Natural killer cell (primary cell): ENCODE data around the gene OR4X2. TPM values are rescaled to one million over a fixed set of nuclear protein-coding genes. Genes with fewer than 3 reads are reported as not detected.
"Not testable (repeated sequence)": the region's sequence is repeated elsewhere in the genome, so short reads cannot be mapped to it uniquely, and the experiment has no call there.

Source experiments
- ATAC-seq, 3 donors: fragments of 150-1000 bp in 2 of 3; fragments of 200-7000 bp in 1 of 3; cut with Tn5 transposase; 1 replicate in 1 of 3; 2 replicates in 2 of 3; pipeline ENCODE4 v1.10.0; 2021; ENCODE audit warnings: mild to moderate bottlenecking in 2 of 3, moderate library complexity in 2 of 3
- DNase-seq, 2 donors: peaks; one replicate each; pipeline versions ENCODE4 v3.0.0 to v3.0.0-alpha.2; 2013 to 2021; ENCODE audit warnings: mixed read lengths in 1 of 2
- H3K27ac ChIP-seq: one replicate; pipeline ENCODE4 v1.5.1; 2013; ENCODE audit warnings: mild to moderate bottlenecking, low read length
- H3K27me3 ChIP-seq: one replicate; pipeline ENCODE4 v1.6.1; 2013; ENCODE audit warnings: low read length; ENCODE audit not compliant: control insufficient read depth, insufficient read depth
- H3K36me3 ChIP-seq: one replicate; pipeline ENCODE4 v1.6.1; 2013; ENCODE audit warnings: low read length; ENCODE audit not compliant: control insufficient read depth, insufficient read depth
- H3K4me1 ChIP-seq: one replicate; pipeline ENCODE4 v1.6.1; 2013; ENCODE audit warnings: low read length; ENCODE audit not compliant: control insufficient read depth, insufficient read depth
- H3K4me3 ChIP-seq: one replicate; pipeline ENCODE4 v1.5.1; 2013; ENCODE audit warnings: low read length
- H3K9me3 ChIP-seq: one replicate; pipeline ENCODE4 v1.6.1; 2013; ENCODE audit warnings: low read length; ENCODE audit not compliant: control insufficient read depth, insufficient read depth
- H3K27ac Mint-ChIP-seq, 2 donors: one replicate each; pipeline ENCODE4 v1.8.0; 2022; ENCODE audit warnings: mild to moderate bottlenecking in 2 of 2, mixed read lengths in 2 of 2, moderate library complexity in 1 of 2
- H3K27me3 Mint-ChIP-seq, 2 donors: one replicate each; pipeline ENCODE4 v1.8.0; 2022; ENCODE audit warnings: low read depth in 2 of 2, mixed read lengths in 2 of 2
- H3K36me3 Mint-ChIP-seq: one replicate; pipeline ENCODE4 v1.8.0; 2022; ENCODE audit warnings: mixed read lengths
- H3K4me1 Mint-ChIP-seq, 2 donors: one replicate each; pipeline ENCODE4 v1.8.0; 2022; ENCODE audit warnings: mixed read lengths in 2 of 2
- H3K4me3 Mint-ChIP-seq: one replicate; pipeline ENCODE4 v1.8.0; 2022; ENCODE audit warnings: mild to moderate bottlenecking, moderate library complexity, mixed read lengths
- H3K9me3 Mint-ChIP-seq, 2 donors: one replicate each; pipeline ENCODE4 v1.8.0; 2022; ENCODE audit warnings: mixed read lengths in 2 of 2
- WGBS: methylation state at CpG from one replicate; pipeline ENCODE4 v1.1.7; 2013; ENCODE audit warnings: missing lambda C conversion rate; ENCODE audit not compliant: insufficient coverage; 5-methylcytosine and 5-hydroxymethylcytosine counted together
- intact Hi-C: fragments of 100-400 bp; cut with micrococcal nuclease; formaldehyde crosslinking; loops from one replicate; pipeline ENCODE4 v1.14.2; 2022
- total RNA-seq, 4 donors: library from RNA; stranded (reverse); fragments of 120-200 nt in 1 of 4; gene quantifications; one replicate each; pipeline versions ENCODE4 v1.2.3 to v1.2.4, GENCODE V29; 2013 to 2022
- TF ChIP-seq, protein P1 (sequence below): fragments of 200-600 bp; IDR thresholded peaks from one replicate; pipeline ENCODE4 v1.8.0; 2022; ENCODE audit warnings: antibody characterized with exemption

OR4X2 gene
- total RNA-seq, 3 donors from 2014 or later (not counting 1 experiment from before 2014, with no cell fraction given), result not detected

- H3K36me3 ChIP-seq, result no peaks in the 10 kb centered on the region
- TF ChIP-seq, protein P1, sequence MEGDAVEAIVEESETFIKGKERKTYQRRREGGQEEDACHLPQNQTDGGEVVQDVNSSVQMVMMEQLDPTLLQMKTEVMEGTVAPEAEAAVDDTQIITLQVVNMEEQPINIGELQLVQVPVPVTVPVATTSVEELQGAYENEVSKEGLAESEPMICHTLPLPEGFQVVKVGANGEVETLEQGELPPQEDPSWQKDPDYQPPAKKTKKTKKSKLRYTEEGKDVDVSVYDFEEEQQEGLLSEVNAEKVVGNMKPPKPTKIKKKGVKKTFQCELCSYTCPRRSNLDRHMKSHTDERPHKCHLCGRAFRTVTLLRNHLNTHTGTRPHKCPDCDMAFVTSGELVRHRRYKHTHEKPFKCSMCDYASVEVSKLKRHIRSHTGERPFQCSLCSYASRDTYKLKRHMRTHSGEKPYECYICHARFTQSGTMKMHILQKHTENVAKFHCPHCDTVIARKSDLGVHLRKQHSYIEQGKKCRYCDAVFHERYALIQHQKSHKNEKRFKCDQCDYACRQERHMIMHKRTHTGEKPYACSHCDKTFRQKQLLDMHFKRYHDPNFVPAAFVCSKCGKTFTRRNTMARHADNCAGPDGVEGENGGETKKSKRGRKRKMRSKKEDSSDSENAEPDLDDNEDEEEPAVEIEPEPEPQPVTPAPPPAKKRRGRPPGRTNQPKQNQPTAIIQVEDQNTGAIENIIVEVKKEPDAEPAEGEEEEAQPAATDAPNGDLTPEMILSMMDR, result no peak
- H3K4me1 Mint-ChIP-seq, result no peaks in the 10 kb centered on the region
- H3K36me3 Mint-ChIP-seq, result no peaks in the 10 kb centered on the region
- H3K27ac Mint-ChIP-seq, result no peak within 1 kb of the TSS
- no peaks in the 10 kb centered on the region for H3K4me1 ChIP-seq
- WGBS, result 84% methylated on average over 2 of the region's 2 CpGs
- DNase-seq, result no peak
- ATAC-seq, result no peak
- H3K4me3 ChIP-seq, result no peak within 1 kb of the TSS
- no peaks in the 10 kb centered on the region for H3K9me3 Mint-ChIP-seq
- H3K9me3 ChIP-seq, result no peaks in the 10 kb centered on the region
- no peak within 1 kb of the TSS for H3K27ac ChIP-seq
- intact Hi-C loops, result no loop called here
- no peak within 1 kb of the TSS for H3K4me3 Mint-ChIP-seq
- no peaks in the 10 kb centered on the region for H3K27me3 ChIP-seq
- H3K27me3 Mint-ChIP-seq, result peaks cover 6 to 18% of the 10 kb centered on the region in 2 donors
Measured at GRCh38 chr11:48216510-48216909, 28.4 kb upstream of the OR4X2 start, which contains the start of gene OR4B1. Gene OR4B1 (plus strand): TSS chr11:48216810. CDS start chr11:48216810, 0 bp downstream.

DNA sequence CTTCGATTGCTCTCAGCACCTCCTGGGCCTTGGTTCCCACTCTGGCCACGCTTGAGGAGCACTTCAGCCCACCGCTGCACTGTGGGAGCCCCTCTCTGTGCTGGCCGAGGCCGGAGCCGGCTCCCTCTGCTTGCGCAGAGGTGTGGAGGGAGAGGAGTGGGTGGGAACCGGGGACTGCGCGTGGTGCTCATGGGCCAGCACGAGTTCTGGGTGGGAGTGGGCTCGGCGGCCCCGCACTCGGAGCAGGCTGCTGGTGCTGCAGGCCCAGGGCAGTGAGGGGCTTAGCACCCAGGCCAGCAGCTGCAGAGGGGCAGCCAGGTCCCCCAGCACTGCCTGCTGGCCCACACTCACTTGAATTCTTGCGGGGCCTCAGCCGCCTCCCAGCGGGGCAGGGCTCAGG, 16.1 kb upstream of the OR4X2 start:
- Histone ChIP-seq H3K9me3 (no peaks in the 10 kb centered on the region), H3K27ac (no peak overlapping the region), H3K36me3 (no peaks in the 10 kb centered on the region), H3K4me3 (no peak overlapping the region), H3K27me3 (no peaks in the 10 kb centered on the region), H3K4me1 (no peaks in the 10 kb centered on the region)
- intact Hi-C loops, result no loop called here
- no peaks in the 10 kb centered on the region for H3K4me1 Mint-ChIP-seq
- TF ChIP-seq, protein P1, result no peak
- H3K9me3 Mint-ChIP-seq, result no peaks in the 10 kb centered on the region
- peaks cover 6 to 14% of the 10 kb centered on the region in 2 donors for H3K27me3 Mint-ChIP-seq
- ATAC-seq, result no peak
- no peak overlapping the region for H3K4me3 Mint-ChIP-seq
- H3K36me3 Mint-ChIP-seq, result no peaks in the 10 kb centered on the region
- H3K27ac Mint-ChIP-seq, result no peak overlapping the region
- 92% methylated on average over 18 of the region's 18 CpGs for WGBS
- DNase-seq, result no peak

DNA sequence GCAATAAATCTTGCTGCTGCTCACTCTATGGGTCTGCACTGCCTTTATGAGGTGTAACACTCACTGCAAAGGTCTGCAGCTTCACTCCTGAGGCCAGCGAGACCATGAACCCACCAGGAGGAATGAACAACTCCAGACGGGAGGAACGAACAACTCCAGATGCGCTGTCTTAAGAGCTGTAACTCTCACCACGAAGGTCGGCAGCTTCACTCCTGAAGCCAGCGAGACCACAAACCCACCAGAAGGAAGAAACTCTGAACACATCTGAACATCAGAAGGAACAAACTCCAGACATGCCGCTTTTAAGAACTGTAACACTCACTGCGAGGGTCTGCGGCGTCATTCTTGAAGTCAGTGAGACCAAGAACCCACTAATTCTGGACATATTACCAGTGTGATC, 14.8 kb upstream of the OR4X2 start:
- H3K4me3 ChIP-seq, DNase-seq, ATAC-seq, H3K4me1 ChIP-seq, H3K27me3 Mint-ChIP-seq, H3K9me3 ChIP-seq, intact Hi-C loops, H3K27me3 ChIP-seq, H3K9me3 Mint-ChIP-seq, H3K27ac Mint-ChIP-seq, H3K4me1 Mint-ChIP-seq, H3K36me3 ChIP-seq, H3K36me3 Mint-ChIP-seq, H3K27ac ChIP-seq, H3K4me3 Mint-ChIP-seq: not testable (repeated sequence)
- WGBS, result 92% methylated on average over 11 of the region's 11 CpGs

- intact Hi-C loops, result no loop called here
- H3K4me3 Mint-ChIP-seq, result no peak overlapping the region
- ATAC-seq, result no peak
Measured at GRCh38 chr11:48237727-48238126, 7.2 kb upstream of the OR4X2 start.

More at GRCh38 chr11:48237727-48238126, 7.2 kb upstream of the OR4X2 start:
- H3K27me3 ChIP-seq, result no peaks in the 10 kb centered on the region
- H3K4me1 ChIP-seq, result no peaks in the 10 kb centered on the region
- Mint-ChIP-seq H3K27me3 (peaks cover 2 to 6% of the 10 kb centered on the region in 2 donors), H3K36me3 (no peaks in the 10 kb centered on the region), H3K9me3 (no peaks in the 10 kb centered on the region), H3K27ac (no peak overlapping the region), H3K4me1 (no peaks in the 10 kb centered on the region)
- H3K9me3 ChIP-seq, result no peaks in the 10 kb centered on the region
- TF ChIP-seq, protein P1, result no peak
- no peak overlapping the region for H3K27ac ChIP-seq
- WGBS, result 57% methylated on average over 3 of the region's 3 CpGs
- no peak overlapping the region for H3K4me3 ChIP-seq
- no peaks in the 10 kb centered on the region for H3K36me3 ChIP-seq
- DNase-seq, result no peak
